Upper lobe of left lung (tissue), 6 donors: Measurements from ENCODE around the gene SLC6A4. TPM values are rescaled to one million over a fixed set of nuclear protein-coding genes. Genes with fewer than 3 reads are reported as not detected.
"Not testable (repeated sequence)": the region's sequence is repeated elsewhere in the genome, so short reads cannot be mapped to it uniquely, and the experiment has no call there.

Experiments used
- ATAC-seq, 2 donors: fragments of 200-7000 bp; cut with Tn5 transposase; one replicate each; pipeline ENCODE4 v1.9.1; 2022; ENCODE audit warnings: mild to moderate bottlenecking in 2 of 2, moderate library complexity in 2 of 2; ENCODE audit not compliant: low FRiP score in 2 of 2
- DNase-seq, 2 donors: peaks; one replicate each; pipeline ENCODE4 v3.0.0-alpha.2; 2019 to 2020
- H3K27ac ChIP-seq, 4 donors: fragments of 200-600 bp; sonication (generic); one replicate each; pipeline ENCODE4 v1.5.1; 2016 to 2019
- H3K27me3 ChIP-seq, 4 donors: fragments of 200-600 bp; sonication (generic); one replicate each; pipeline ENCODE4 v1.5.1; 2017 to 2019
- H3K36me3 ChIP-seq, 4 donors: fragments of 200-600 bp; sonication (generic); one replicate each; pipeline ENCODE4 v1.5.1; 2016 to 2019
- H3K4me1 ChIP-seq, 4 donors: fragments of 200-600 bp; sonication (generic); one replicate each; pipeline ENCODE4 v1.5.1; 2018 to 2019
- H3K4me3 ChIP-seq, 4 donors: fragments of 200-600 bp; sonication (generic); one replicate each; pipeline ENCODE4 v1.5.1; 2017 to 2019; ENCODE audit warnings: mild to moderate bottlenecking in 2 of 4, moderate library complexity in 1 of 4
- H3K9me3 ChIP-seq, 4 donors: fragments of 200-600 bp; sonication (generic); one replicate each; pipeline ENCODE4 v1.5.1; 2018 to 2019
- EP300 ChIP-seq, 4 donors: sonication (generic); formaldehyde crosslinking; IDR thresholded peaks; one replicate each; pipeline ENCODE4 v1.5.1; 2017; ENCODE audit warnings: antibody characterized with exemption in 4 of 4, control low read depth in 2 of 4
- POLR2A ChIP-seq, 4 donors: fragments of 450-650 bp; IDR thresholded peaks; one replicate each; pipeline ENCODE4 v1.5.1; 2016 to 2017; ENCODE audit warnings: antibody characterized with exemption in 4 of 4, mild to moderate bottlenecking in 2 of 4
- POLR2AphosphoS5 ChIP-seq, 2 donors: sonication (generic); formaldehyde crosslinking; IDR thresholded peaks; one replicate each; pipeline ENCODE4 v1.5.1; 2017; ENCODE audit warnings: antibody characterized with exemption in 2 of 2
- WGBS, 2 donors: methylation state at CpG; one replicate each; pipeline ENCODE4 v1.1.5; 2017 to 2018; 5-methylcytosine and 5-hydroxymethylcytosine counted together
- small RNA-seq, 4 donors: library from RNA; depleted of rRNA; stranded (forward); fragments of <200 nt; gene quantifications; one replicate each; pipeline ENCODE3, GENCODE V24; 2016
- total RNA-seq, 6 donors: library from RNA; depleted of rRNA in 4 of 6; stranded (reverse); fragments of >200 nt in 4 of 6; gene quantifications; one replicate each; pipeline versions ENCODE4 v1.1.0 to v1.2.1, GENCODE V29; 2016 to 2021
- TF ChIP-seq, protein P1 (sequence below), 6 experiments: fragments of 450-650 bp in 4 of 6; fragments of 200-600 bp in 2 of 6; sonication (generic) in 2 of 6; IDR thresholded peaks; one replicate each; pipeline ENCODE4 v1.5.1; 2016 to 2019; ENCODE audit warnings: antibody characterized with exemption in 6 of 6
- donor health status: DM: no; HTN: no; CAD: no; lungs with moderate emphysema.
- donor health status: DM: no; HTN: yes; CAD: no; lungs with severe emphysema.

The SLC6A4 gene
- total RNA-seq, 6 donors from 2014 or later, result 14.7 to 289 (median 44.8) TPM

DNA sequence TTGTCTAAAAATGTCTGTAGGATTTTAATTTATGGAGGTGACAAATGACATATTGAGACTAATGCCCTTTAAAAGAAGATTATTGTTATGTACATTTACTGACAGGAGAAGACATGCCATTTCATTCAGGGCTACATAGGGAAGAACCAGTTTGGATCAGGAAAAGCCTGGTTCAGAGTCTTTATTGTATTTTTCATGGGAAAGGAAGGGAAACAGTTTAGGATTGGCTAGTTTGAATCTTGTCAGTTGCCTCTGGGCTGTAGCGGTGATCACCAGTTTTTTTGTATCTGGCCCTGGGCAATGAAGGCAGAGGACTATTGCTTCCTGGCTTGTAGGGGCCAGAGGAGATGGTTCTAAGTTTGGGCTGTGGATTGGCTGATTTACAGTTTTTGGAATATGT lies 87.1 kb downstream of the SLC6A4 start:
- ATAC-seq, result no peak

DNA sequence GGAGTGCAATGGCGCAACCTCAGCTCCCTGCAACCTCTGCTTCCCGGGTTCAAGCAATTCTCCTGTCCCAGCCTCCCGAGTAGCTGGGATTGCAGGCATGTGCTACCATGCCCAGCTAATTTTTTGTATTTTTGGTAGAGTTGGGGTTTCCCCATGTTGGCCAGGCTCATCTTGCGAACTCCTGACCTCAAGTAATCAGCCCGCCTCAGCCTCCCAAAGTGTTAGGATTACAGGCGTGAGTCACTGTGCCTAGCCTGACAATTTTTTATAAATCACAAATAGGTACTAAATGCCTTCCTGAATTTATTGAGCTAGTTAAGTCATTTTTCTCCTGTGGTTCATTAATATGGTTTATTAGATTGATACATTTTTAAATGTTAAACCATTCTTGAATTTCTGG lies 87.6 kb downstream of the SLC6A4 start:
- not testable (repeated sequence) for H3K36me3 ChIP-seq, H3K4me3 ChIP-seq, ATAC-seq, DNase-seq, H3K9me3 ChIP-seq, H3K27ac ChIP-seq, H3K27me3 ChIP-seq, H3K4me1 ChIP-seq
- WGBS, 2 donors, result 90 to 95% methylated on average over 6 of the region's 6 CpGs

More for the DNA sequence above, 87.1 kb downstream of the SLC6A4 start:
- no peaks in the 10 kb centered on the region for H3K4me1 ChIP-seq
- H3K36me3 ChIP-seq, result peaks cover 0 to 3% (median 0%) of the 10 kb centered on the region in 4 donors
- no peaks in the 10 kb centered on the region for H3K9me3 ChIP-seq
- 84 to 100% methylated on average over 1 of the region's 1 CpG for WGBS, 2 donors
- H3K27me3 ChIP-seq, result no peaks in the 10 kb centered on the region
- no peak overlapping the region for H3K4me3 ChIP-seq
- DNase-seq, result no peak
- no peak overlapping the region for H3K27ac ChIP-seq
- TF ChIP-seq POLR2AphosphoS5 (IDR thresholded peaks at IDR 0.05) (no peak), POLR2A (IDR thresholded peaks at IDR 0.05) (no peak), EP300 (IDR thresholded peaks at IDR 0.05) (no peak)
- TF ChIP-seq, protein P1, sequence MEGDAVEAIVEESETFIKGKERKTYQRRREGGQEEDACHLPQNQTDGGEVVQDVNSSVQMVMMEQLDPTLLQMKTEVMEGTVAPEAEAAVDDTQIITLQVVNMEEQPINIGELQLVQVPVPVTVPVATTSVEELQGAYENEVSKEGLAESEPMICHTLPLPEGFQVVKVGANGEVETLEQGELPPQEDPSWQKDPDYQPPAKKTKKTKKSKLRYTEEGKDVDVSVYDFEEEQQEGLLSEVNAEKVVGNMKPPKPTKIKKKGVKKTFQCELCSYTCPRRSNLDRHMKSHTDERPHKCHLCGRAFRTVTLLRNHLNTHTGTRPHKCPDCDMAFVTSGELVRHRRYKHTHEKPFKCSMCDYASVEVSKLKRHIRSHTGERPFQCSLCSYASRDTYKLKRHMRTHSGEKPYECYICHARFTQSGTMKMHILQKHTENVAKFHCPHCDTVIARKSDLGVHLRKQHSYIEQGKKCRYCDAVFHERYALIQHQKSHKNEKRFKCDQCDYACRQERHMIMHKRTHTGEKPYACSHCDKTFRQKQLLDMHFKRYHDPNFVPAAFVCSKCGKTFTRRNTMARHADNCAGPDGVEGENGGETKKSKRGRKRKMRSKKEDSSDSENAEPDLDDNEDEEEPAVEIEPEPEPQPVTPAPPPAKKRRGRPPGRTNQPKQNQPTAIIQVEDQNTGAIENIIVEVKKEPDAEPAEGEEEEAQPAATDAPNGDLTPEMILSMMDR (IDR thresholded peaks at IDR 0.05), result no peak

Small RNA genes within 50 kb of the gene (small RNA-seq; reads per million reads assigned to genes)
- 27.1 to 40.0 (median 31.1) reads per million in 4 donors for gene RF00154

Other genes with a start within 250 kb of the SLC6A4 start
- gene NSRP1, start 118.9 kb downstream of the SLC6A4 start, total RNA-seq, result 10 to 100 TPM; 23.1 to 78.6 (median 32.7) TPM
- 10 to 100 TPM; 16.4 to 33.6 (median 22.4) TPM for gene BLMH, start 56.2 kb upstream of the SLC6A4 start, total RNA-seq
- not detected for gene TMIGD1, start 98.4 kb upstream of the SLC6A4 start, total RNA-seq
- 100 to 1,000 TPM in 4 of 6 donors, 10 to 100 TPM in 2; 49.4 to 132 (median 104) TPM for gene CPD, start 143.2 kb upstream of the SLC6A4 start, total RNA-seq
- gene GOSR1, start 241.7 kb upstream of the SLC6A4 start, total RNA-seq, result 10 to 100 TPM; 19.9 to 48.8 (median 37.0) TPM